Glutamatergic neuron (in vitro differentiated cells): ENCODE data around the gene SHC4. TPM values are rescaled to one million over a fixed set of nuclear protein-coding genes. Genes with fewer than 3 reads are reported as not detected.
A peak's percentile ranks its signal among the peaks of the same experiment; 100 is the strongest.

Source experiments
- DNase-seq: peaks from one replicate; pipeline ENCODE4 v3.0.0; 2022
- H3K27ac Mint-ChIP-seq: one replicate; pipeline ENCODE4 v1.8.0; 2020; ENCODE audit warnings: mild to moderate bottlenecking, mixed read lengths, inconsistent platforms; ENCODE audit not compliant: unreplicated experiment
- H3K27me3 Mint-ChIP-seq: one replicate; pipeline ENCODE4 v1.8.0; 2020; ENCODE audit warnings: mild to moderate bottlenecking, moderate library complexity, mixed read lengths, inconsistent platforms; ENCODE audit not compliant: unreplicated experiment
- H3K36me3 Mint-ChIP-seq: one replicate; pipeline ENCODE4 v1.8.0; 2020; ENCODE audit warnings: mild to moderate bottlenecking, mixed read lengths, inconsistent platforms; ENCODE audit not compliant: unreplicated experiment
- H3K4me1 Mint-ChIP-seq: one replicate; pipeline ENCODE4 v1.8.0; 2020; ENCODE audit warnings: mild to moderate bottlenecking, low read depth, mixed read lengths, inconsistent platforms; ENCODE audit not compliant: unreplicated experiment
- H3K4me3 Mint-ChIP-seq: one replicate; pipeline ENCODE4 v1.8.0; 2020; ENCODE audit warnings: mild to moderate bottlenecking, mixed read lengths, inconsistent platforms; ENCODE audit not compliant: unreplicated experiment
- H3K9me3 Mint-ChIP-seq: one replicate; pipeline ENCODE4 v1.8.0; 2020; ENCODE audit warnings: mild to moderate bottlenecking, moderate library complexity, mixed read lengths, inconsistent platforms; ENCODE audit not compliant: unreplicated experiment
- total RNA-seq: library from RNA; stranded (reverse); fragmentation: NEBNext Ultra II Directional; extraction: Animal tissue kit (Norgen Biotek cat#: 25700); gene quantifications from one replicate; pipeline ENCODE4 v1.2.1, GENCODE V29; 2021; ENCODE audit not compliant: unreplicated experiment
- TF ChIP-seq, protein P1 (sequence below): fragments of 200-600 bp; sonication (generic); IDR thresholded peaks from one replicate; pipeline ENCODE4 v1.5.0; 2021; ENCODE audit not compliant: partially characterized antibody, unreplicated experiment

Gene SHC4
- total RNA-seq, 1 donor from 2014 or later = 4.4 TPM

DNA sequence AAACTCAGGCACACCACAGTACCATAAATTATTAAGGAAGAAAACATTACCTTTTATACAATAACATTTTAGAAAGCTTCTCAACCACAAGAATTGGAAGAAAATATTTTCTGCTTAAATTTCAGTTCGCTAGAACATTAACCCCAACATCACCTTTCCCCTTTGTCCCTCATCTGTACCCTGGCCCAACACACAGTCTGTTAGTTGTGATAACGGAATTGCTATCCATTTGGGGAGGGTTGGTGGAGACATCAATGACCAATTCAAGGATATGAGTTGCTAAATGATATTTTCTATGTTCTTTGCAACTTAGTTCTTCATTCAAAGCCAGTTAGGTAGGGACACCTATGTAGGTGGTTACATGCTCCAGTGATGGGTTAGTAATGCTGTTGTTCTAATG lies 80.0 kb downstream of the SHC4 start:
- Mint-ChIP-seq H3K4me1 (peaks cover 9% of the 10 kb centered on the region), H3K36me3 (no peaks in the 10 kb centered on the region), H3K4me3 (no peak overlapping the region), H3K27me3 (no peaks in the 10 kb centered on the region), H3K27ac (no peak overlapping the region), H3K9me3 (no peaks in the 10 kb centered on the region)
- TF ChIP-seq, protein P1, sequence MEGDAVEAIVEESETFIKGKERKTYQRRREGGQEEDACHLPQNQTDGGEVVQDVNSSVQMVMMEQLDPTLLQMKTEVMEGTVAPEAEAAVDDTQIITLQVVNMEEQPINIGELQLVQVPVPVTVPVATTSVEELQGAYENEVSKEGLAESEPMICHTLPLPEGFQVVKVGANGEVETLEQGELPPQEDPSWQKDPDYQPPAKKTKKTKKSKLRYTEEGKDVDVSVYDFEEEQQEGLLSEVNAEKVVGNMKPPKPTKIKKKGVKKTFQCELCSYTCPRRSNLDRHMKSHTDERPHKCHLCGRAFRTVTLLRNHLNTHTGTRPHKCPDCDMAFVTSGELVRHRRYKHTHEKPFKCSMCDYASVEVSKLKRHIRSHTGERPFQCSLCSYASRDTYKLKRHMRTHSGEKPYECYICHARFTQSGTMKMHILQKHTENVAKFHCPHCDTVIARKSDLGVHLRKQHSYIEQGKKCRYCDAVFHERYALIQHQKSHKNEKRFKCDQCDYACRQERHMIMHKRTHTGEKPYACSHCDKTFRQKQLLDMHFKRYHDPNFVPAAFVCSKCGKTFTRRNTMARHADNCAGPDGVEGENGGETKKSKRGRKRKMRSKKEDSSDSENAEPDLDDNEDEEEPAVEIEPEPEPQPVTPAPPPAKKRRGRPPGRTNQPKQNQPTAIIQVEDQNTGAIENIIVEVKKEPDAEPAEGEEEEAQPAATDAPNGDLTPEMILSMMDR = no peak
- no peak for DNase-seq

DNA sequence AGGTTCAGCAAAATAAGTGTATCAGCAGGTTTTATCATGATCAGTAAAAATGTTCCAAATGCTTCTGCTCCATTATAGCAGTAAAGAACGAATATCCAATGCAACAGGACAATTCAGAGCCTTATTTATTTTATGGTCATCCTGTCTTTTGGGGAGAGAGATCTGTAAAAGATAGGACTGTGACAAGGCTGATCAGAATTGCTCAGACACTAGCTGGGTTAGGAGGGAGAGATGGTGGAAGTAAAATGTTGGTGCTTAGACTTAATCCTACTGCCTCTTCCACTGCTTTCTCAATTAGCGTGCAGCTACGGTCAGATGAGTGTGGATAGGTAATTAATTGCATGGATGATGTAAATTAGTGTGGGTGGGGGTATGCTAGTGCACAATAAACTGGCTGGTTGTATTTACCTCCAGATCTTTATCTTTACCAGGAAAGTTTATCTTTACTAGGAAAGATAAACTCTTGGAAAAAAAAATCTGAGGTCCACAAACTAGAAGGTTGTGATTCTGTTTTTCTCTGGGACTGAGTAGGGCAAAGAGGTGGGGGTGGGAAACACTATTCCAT lies 83.6 kb downstream of the SHC4 start:
- H3K9me3 Mint-ChIP-seq = peaks cover 6% of the 10 kb centered on the region
- no peak overlapping the region for H3K27ac Mint-ChIP-seq
- peaks cover 9% of the 10 kb centered on the region for H3K4me1 Mint-ChIP-seq
- peak overlapping the region; percentile 97 for H3K4me3 Mint-ChIP-seq
- H3K27me3 Mint-ChIP-seq = peaks cover 4% of the 10 kb centered on the region
- no peak for DNase-seq
- TF ChIP-seq, protein P1 = no peak
- H3K36me3 Mint-ChIP-seq = no peaks in the 10 kb centered on the region

DNA sequence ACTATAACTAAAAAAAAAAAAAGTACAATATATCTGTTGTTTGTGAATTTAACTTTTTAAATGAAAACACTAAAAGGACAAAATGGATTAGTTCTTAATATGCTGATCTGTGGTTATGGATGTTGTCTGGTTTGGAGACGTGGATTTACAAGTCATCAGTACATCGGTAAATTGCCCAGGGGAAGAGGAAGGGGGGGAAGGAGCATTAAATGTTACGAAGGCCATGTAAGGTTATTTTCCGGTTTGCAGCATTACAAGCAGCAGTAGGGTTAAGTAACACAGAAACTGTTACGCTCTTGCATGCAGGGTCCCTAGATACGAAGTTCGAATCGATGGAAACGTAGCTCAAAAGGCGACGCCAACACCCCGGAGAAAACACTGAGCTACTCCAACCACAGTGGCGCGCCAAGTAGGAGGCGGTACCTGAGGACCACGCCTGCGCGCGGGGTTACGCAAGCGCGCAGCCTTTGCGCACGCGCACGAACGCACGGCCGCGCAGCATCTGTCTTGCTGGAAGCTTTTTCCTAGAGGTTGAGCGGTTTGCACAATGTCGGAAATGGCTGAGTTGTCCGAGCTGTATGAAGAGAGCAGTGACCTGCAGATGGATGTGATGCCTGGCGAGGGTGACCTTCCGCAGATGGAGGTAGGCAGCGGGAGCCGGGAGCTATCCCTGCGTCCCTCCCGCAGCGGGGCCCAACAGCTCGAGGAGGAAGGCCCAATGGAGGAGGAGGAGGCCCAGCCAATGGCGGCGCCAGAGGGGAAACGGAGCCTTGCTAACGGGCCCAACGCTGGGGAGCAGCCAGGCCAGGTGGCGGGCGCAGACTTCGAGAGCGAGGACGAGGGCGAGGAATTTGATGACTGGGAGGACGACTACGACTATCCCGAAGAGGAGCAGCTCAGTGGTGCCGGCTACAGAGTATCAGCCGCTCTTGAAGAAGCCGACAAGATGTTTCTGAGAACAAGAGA lies 85.8 kb downstream of the SHC4 start, which contains the start of gene EID1:
EID1 (plus strand) TSS at position 505 of the 966 bp plus-strand sequence; CDS start at position 548, 43 bp downstream.
- H3K4me1 Mint-ChIP-seq = peaks cover 9% of the 10 kb centered on the region
- H3K9me3 Mint-ChIP-seq = peaks cover 6% of the 10 kb centered on the region
- TF ChIP-seq, protein P1 = no peak
- DNase-seq = peak; percentile 94
- no peaks in the 10 kb centered on the region for H3K36me3 Mint-ChIP-seq
- H3K27me3 Mint-ChIP-seq = peaks cover 4% of the 10 kb centered on the region
- peak within 1 kb of the TSS; percentile 97 for H3K4me3 Mint-ChIP-seq
- peak within 1 kb of the TSS; percentile 100 for H3K27ac Mint-ChIP-seq

DNA sequence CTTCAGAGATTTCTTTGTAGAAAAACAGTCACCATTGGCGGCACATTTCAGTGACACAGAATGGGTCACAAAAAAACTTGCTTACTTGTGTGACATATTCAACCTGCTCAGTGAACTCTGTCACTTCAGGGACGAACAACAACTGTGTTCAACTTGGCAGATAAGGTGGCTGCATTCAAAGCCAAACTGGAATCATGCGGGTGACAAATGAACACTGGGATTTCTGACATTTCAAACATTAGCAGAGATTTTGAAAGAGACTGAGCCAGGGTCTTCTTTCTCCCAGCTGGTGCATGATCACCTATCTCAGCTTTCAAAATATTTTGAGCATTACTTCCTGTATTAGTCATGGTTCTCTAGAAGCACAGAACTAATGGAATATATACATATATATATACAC lies 87.7 kb downstream of the SHC4 start:
- peaks cover 9% of the 10 kb centered on the region for H3K4me1 Mint-ChIP-seq
- peaks cover 4% of the 10 kb centered on the region for H3K27me3 Mint-ChIP-seq
- no peaks in the 10 kb centered on the region for H3K36me3 Mint-ChIP-seq
- no peak overlapping the region for H3K27ac Mint-ChIP-seq
- H3K4me3 Mint-ChIP-seq = no peak overlapping the region
- DNase-seq = no peak
- TF ChIP-seq, protein P1 = no peak
- peaks cover 6% of the 10 kb centered on the region for H3K9me3 Mint-ChIP-seq
